Lower lobe of right lung (tissue), 2 donors: ENCODE measurements around the gene AIFM2. TPM values are rescaled to one million over a fixed set of nuclear protein-coding genes. Genes with fewer than 3 reads are reported as not detected.
"Not testable (repeated sequence)": the region's sequence is repeated elsewhere in the genome, so short reads cannot be mapped to it uniquely, and the experiment has no call there.

ENCODE experiments used
- ATAC-seq, 2 donors: fragments of 200-7000 bp; cut with Tn5 transposase; one replicate each; pipeline ENCODE4 v1.9.1; 2020 to 2022; ENCODE audit warnings: mild to moderate bottlenecking in 2 of 2, moderate library complexity in 2 of 2
- DNase-seq: peaks from one replicate; pipeline ENCODE4 v3.0.0-alpha.2; 2020
- H3K27ac ChIP-seq: fragments of 200-600 bp; one replicate; pipeline ENCODE4 v1.8.0; 2022
- H3K27me3 ChIP-seq: fragments of 200-600 bp; one replicate; pipeline ENCODE4 v1.8.0; 2022; ENCODE audit warnings: low read depth
- H3K36me3 ChIP-seq: fragments of 200-600 bp; one replicate; pipeline ENCODE4 v1.8.0; 2022; ENCODE audit warnings: mild to moderate bottlenecking
- H3K4me1 ChIP-seq: fragments of 200-600 bp; one replicate; pipeline ENCODE4 v1.8.0; 2022
- H3K4me3 ChIP-seq: fragments of 200-600 bp; one replicate; pipeline ENCODE4 v1.8.0; 2022; ENCODE audit warnings: mild to moderate bottlenecking
- H3K9me3 ChIP-seq: fragments of 200-600 bp; one replicate; pipeline ENCODE4 v1.8.0; 2022
- intact Hi-C: fragments of 100-400 bp; cut with DNase I; formaldehyde crosslinking; loops from one replicate; pipeline ENCODE4 v1.11.0; 2022
- total RNA-seq: library from RNA; stranded (reverse); fragmentation: NEBNext Ultra II Directional; extraction: Animal tissue kit (Norgen Biotek cat#: 25700); gene quantifications from one replicate; pipeline ENCODE4 v1.2.1, GENCODE V29; 2021
- TF ChIP-seq, protein P1 (sequence below): fragments of 200-600 bp; IDR thresholded peaks from one replicate; pipeline ENCODE4 v1.8.0; 2022; ENCODE audit warnings: antibody characterized with exemption, mild to moderate bottlenecking
- donor health status: DM: no; HTN: yes; CAD: no; lungs with severe emphysema.

Gene AIFM2
- total RNA-seq, 1 donor from 2014 or later: 9.7 TPM

DNA sequence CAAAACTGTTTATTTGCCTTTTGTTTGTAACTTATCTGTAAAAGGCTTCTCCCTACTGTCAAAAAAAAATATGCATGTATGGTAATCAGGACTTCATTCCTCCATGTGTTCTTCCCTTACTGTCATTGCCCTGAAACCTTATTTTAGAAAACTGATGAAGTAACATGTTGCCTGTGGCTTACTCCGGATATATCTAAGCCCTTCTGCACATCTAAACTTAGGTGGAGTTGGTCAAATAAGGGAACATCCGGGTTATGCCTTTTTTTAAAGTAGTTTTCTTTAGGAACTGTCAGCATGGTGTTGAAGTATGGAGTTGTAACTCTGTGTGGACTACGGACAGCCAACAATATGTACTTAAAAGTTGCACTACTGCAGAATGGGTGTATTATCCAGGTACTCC is 31.5 kb upstream of the AIFM2 start:
- DNase-seq (no peak), ATAC-seq (no peak)
- H3K9me3 ChIP-seq: no peaks in the 10 kb centered on the region
- H3K27ac ChIP-seq: no peak overlapping the region
- peaks cover 56% of the 10 kb centered on the region for H3K36me3 ChIP-seq
- H3K4me1 ChIP-seq: peaks cover 74% of the 10 kb centered on the region
- H3K4me3 ChIP-seq: no peak overlapping the region
- intact Hi-C loops: no loop called here
- TF ChIP-seq, protein P1, sequence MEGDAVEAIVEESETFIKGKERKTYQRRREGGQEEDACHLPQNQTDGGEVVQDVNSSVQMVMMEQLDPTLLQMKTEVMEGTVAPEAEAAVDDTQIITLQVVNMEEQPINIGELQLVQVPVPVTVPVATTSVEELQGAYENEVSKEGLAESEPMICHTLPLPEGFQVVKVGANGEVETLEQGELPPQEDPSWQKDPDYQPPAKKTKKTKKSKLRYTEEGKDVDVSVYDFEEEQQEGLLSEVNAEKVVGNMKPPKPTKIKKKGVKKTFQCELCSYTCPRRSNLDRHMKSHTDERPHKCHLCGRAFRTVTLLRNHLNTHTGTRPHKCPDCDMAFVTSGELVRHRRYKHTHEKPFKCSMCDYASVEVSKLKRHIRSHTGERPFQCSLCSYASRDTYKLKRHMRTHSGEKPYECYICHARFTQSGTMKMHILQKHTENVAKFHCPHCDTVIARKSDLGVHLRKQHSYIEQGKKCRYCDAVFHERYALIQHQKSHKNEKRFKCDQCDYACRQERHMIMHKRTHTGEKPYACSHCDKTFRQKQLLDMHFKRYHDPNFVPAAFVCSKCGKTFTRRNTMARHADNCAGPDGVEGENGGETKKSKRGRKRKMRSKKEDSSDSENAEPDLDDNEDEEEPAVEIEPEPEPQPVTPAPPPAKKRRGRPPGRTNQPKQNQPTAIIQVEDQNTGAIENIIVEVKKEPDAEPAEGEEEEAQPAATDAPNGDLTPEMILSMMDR: no peak
- H3K27me3 ChIP-seq: no peaks in the 10 kb centered on the region

DNA sequence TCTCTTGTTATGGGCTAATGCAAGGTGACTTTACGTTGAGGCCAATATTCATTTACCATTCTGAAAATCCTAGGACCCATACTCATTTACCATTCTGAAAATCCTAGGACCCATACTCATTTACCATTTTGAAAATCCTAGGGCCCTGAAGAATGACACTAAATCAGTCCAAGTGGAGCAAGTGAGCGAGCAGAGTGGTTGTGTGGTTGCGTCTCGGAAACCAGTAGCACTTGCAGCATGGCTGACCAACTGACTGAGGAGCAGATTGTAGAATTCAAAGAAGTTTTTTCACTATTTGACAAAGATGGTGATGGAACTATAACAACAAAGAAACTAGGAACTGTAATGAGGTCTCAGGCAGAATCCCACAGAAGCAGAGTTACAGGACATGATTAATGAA is 30.8 kb upstream of the AIFM2 start:
- Histone ChIP-seq H3K27me3 (no peaks in the 10 kb centered on the region), H3K4me3 (no peak overlapping the region), H3K4me1 (peaks cover 67% of the 10 kb centered on the region), H3K9me3 (no peaks in the 10 kb centered on the region), H3K27ac (no peak overlapping the region), H3K36me3 (peaks cover 63% of the 10 kb centered on the region)
- DNase-seq: no peak
- ATAC-seq: no peak
- intact Hi-C loops: no loop called here
- TF ChIP-seq, protein P1: no peak

DNA sequence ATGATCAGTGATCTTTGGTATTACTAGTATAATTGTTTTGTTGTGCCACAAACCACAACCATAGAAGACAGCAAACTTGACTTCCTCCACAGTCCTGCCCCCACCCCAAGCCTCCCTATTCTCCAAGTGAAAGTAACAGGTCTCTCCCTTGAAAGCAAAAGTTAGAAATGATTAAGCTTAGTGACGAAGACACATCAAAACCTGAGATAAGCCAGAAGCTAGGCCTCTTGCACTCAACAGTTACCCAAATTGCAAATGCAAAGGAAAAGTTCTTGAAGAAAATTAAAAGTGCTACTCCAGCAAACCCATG is 30.2 kb upstream of the AIFM2 start:
- Histone ChIP-seq H3K9me3 (no peaks in the 10 kb centered on the region), H3K27ac (no peak overlapping the region), H3K4me3 (no peak overlapping the region), H3K27me3 (no peaks in the 10 kb centered on the region), H3K4me1 (peaks cover 61% of the 10 kb centered on the region), H3K36me3 (peaks cover 66% of the 10 kb centered on the region)
- TF ChIP-seq, protein P1: no peak
- ATAC-seq: peak; percentile 15 to 63
- DNase-seq: no peak
- intact Hi-C loops: no loop called here

- Histone ChIP-seq H3K27me3 (no peaks in the 10 kb centered on the region), H3K36me3 (peaks cover 68% of the 10 kb centered on the region), H3K9me3 (no peaks in the 10 kb centered on the region), H3K4me1 (peaks cover 56% of the 10 kb centered on the region), H3K27ac (peak overlapping the region; percentile 25), H3K4me3 (no peak overlapping the region)
- DNase-seq: no peak
- ATAC-seq: no peak
- TF ChIP-seq, protein P1: no peak
- intact Hi-C loops: no loop called here
These were observed 29.7 kb upstream of the AIFM2 start for GRCh38 chr10:70162151-70162891.

DNA sequence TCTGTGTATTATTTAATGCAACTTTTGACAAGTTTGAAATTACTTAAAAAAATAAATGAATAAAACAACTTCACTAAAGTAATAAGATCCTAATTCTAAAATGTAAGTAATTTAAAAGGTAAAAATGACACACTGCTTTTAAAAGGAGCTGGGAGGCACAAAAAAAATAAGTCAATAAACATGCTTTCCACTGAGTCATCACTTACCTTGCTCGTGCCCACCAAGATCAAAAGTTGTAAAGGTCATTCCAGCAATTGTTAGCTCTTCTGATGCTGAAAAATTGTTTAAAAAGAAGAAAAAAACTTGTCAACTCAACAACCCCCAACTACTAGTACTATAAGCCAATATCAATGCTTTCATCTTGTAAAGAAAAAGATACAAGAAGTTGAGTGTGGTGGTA is 28.2 kb upstream of the AIFM2 start:
- Histone ChIP-seq H3K9me3 (no peaks in the 10 kb centered on the region), H3K4me3 (no peak overlapping the region), H3K4me1 (peaks cover 43% of the 10 kb centered on the region), H3K36me3 (peaks cover 68% of the 10 kb centered on the region), H3K27ac (no peak overlapping the region), H3K27me3 (no peaks in the 10 kb centered on the region)
- intact Hi-C loops: no loop called here
- ATAC-seq (no peak), DNase-seq (no peak)
- TF ChIP-seq, protein P1: no peak

DNA sequence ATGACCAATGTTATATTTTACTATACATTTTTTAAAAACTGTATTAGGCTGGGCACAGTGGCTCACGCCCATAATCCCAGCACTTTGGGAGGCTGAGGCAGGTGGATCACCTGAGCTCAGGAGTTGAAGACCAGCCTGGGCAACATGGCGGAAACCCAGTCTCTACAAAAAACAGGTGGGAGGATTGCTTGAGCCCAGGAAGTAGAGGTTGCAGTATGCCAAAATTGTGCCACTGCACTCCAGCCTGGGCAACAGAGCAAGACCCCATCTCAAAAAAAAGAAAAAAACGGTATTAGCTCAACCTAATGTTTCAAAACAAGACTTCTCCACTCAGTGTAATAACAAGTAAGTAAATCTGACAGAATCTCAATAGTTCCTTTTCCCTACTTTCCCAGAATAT is 26.7 kb upstream of the AIFM2 start:
- H3K27ac ChIP-seq, ATAC-seq, H3K27me3 ChIP-seq, H3K4me3 ChIP-seq, H3K9me3 ChIP-seq, intact Hi-C loops, DNase-seq: not testable (repeated sequence)
- peaks cover 34% of the 10 kb centered on the region for H3K4me1 ChIP-seq
- peaks cover 75% of the 10 kb centered on the region for H3K36me3 ChIP-seq
